ENCODE measurements around the gene KIF21B.

Gene KIF21B

DNA sequence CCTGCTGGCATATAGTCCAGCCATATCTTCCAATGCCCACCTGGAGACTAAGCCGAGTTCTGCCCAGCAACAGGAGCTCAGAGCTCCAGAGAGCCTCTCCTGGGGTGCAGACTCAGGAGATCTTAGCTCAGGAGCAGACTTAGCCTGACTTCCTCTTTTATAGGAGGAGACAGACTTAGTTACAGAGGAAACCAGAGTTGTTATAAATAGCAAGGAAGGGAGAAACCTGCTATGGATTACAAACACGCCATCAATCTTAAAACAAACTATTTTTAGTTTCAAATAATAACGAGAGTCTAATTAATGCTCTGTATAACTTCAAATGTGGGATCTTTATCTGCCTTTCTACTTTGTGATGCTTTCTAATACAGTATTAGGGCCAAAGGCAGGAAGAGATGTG lies 3.3 kb upstream of the KIF21B start:
- TF ChIP-seq, protein P1, sequence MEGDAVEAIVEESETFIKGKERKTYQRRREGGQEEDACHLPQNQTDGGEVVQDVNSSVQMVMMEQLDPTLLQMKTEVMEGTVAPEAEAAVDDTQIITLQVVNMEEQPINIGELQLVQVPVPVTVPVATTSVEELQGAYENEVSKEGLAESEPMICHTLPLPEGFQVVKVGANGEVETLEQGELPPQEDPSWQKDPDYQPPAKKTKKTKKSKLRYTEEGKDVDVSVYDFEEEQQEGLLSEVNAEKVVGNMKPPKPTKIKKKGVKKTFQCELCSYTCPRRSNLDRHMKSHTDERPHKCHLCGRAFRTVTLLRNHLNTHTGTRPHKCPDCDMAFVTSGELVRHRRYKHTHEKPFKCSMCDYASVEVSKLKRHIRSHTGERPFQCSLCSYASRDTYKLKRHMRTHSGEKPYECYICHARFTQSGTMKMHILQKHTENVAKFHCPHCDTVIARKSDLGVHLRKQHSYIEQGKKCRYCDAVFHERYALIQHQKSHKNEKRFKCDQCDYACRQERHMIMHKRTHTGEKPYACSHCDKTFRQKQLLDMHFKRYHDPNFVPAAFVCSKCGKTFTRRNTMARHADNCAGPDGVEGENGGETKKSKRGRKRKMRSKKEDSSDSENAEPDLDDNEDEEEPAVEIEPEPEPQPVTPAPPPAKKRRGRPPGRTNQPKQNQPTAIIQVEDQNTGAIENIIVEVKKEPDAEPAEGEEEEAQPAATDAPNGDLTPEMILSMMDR (conservative IDR thresholded peaks at IDR 0.05; ENCODE audit: control insufficient read depth, insufficient read depth, low read depth, low read length), result no peak
- H3K4me3 ChIP-seq (ENCODE audit: control insufficient read depth, low read depth, low read length), result no peak overlapping the region
- no peak for DNase-seq (ENCODE audit: low read depth)

DNA sequence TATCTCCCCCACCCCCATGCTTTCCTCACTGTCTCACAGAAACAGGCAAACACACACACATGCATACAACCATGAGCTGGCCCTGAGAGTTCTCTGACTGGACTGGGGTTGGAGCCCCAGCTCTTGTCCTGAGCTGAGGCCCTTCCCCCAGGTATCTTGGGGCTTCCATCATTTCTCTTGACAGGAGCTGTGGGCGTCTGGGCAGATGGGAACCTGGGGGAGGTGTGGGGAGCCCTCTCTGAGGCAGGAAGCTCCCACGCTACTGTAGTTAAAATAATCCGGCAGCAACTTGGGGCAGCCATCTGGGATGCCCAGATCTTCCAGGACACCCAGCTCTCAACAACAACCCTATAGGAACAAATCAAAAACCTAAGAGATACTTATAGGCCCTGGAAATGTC lies 2.7 kb upstream of the KIF21B start:
- H3K4me3 ChIP-seq (ENCODE audit: control insufficient read depth, low read depth, low read length), result no peak overlapping the region
- no peak for DNase-seq (ENCODE audit: low read depth)
- TF ChIP-seq, protein P1 (conservative IDR thresholded peaks at IDR 0.05; ENCODE audit: control insufficient read depth, insufficient read depth, low read depth, low read length), result no peak

DNA sequence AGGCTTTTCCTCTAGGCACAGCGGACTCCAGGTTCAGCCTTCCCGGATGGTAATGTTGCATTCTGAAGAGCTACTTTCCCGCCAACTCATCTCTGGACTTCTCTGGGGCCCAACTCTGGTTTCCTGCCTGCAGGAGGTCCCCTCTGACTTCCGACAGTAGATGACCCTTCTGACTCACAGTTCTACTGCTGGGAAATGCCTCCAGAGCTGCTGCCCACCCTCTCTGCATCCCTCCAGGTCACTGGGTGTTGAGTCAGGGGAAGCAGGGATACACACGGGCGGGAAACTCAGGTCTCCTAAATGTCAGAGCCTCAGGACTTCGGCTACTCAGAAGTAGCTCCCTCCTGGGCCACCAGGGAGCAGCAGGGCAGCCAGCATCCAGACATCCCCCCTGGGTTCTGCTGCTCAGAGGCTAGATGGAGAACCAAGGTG lies 2.1 kb upstream of the KIF21B start:
- H3K4me3 ChIP-seq (ENCODE audit: control insufficient read depth, low read depth, low read length), result no peak overlapping the region
- peak; percentile 72 for DNase-seq (ENCODE audit: low read depth)

DNA sequence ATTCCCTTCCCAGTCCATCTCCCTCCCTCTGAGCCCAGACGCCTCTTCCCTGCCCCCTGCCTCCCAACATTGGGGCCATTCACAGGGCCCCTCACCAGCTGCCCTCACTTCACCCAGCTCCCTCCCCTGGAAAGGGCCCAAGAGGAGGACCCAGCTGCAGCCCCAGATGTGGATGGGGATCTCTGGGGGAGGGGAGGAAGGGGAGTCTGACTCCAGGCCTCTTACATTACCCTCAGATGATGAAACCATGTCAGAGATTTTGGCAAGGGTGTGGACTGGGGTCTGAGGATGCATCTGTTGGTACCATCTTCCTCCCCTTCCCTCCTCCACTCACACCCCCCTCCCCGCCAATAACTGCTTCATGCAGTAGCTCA lies 1.1 kb upstream of the KIF21B start:
- no peak for DNase-seq (ENCODE audit: low read depth)
- TF ChIP-seq, protein P1 (conservative IDR thresholded peaks at IDR 0.05; ENCODE audit: control insufficient read depth, insufficient read depth, low read depth, low read length), result no peak
- H3K4me3 ChIP-seq (ENCODE audit: control insufficient read depth, low read depth, low read length), result no peak overlapping the region

More for the DNA sequence above, 2.1 kb upstream of the KIF21B start:
- TF ChIP-seq, protein P1 (conservative IDR thresholded peaks at IDR 0.05; ENCODE audit: control insufficient read depth, insufficient read depth, low read depth, low read length), result peak; percentile 36

DNA sequence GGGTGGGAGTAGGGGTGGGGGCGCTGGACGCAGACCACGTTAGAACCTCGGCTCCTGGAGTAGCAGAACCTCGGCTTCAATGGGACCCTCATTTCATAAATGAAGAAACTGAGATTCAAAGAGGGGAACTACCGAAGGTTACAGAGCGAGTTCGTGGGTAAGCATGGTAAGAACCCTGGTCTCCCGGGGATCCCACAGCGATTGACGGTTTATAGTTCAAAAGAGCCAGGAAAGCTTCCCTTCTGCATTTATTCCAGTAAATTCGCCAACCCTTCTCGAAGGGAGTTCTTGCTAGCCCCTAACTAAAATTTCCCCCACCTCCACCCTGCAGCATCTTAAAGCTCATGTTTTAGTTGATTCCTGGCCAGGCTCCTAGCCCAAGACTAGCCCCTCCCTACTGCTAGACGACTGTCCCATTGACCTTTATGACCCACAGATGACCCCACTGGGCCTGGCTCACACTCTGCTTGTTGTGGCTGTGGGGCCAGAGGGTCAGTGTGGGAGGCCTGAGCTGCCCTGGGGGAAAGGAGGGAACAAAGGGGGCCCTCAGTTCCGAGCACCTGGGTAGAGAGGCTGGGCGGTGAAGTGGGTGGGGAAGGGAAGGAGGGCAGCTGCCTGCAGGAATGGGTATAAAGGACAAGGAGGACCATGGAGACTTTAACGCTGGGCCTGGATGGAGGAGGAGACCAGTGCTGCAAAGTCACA lies 558 bp upstream of the KIF21B start:
- no peak overlapping the region for H3K4me3 ChIP-seq (ENCODE audit: control insufficient read depth, low read depth, low read length)
- DNase-seq (ENCODE audit: low read depth), result no peak
- TF ChIP-seq, protein P1 (conservative IDR thresholded peaks at IDR 0.05; ENCODE audit: control insufficient read depth, insufficient read depth, low read depth, low read length), result no peak

DNA sequence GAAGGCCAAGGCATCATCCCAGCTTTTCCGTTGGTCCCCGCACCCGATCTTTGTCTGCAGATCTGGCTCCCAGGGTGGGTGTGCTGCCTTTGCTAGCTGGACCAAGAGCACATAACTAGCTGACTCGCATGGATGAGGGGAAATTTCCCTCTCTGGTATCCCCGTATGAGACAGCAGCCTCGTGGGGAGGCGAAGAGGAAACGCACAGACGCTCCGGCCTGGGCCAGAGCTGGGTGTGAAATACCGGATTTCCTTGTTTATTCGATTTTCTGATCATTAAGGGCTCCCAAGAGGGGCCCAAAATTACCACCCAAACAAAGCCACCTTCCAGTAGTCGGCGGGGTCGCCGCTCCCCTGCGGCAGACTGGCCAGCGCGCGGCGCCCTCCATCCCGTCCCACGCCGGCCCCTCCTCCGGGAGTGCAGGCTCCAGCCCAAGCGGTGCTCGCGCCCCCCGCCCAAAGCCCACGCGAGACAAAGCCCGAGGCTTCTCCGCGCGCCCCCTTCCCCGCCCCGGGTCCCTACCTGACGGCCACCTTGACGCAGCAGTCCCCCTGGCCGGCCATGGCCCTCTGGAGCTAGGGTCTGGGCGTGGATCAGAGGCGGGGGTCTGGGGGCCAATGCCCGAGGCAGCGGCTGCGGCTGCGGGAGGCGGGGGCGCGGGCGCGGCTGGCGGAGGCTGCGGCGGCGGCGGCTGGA lies 546 bp downstream of the KIF21B start:
- peak overlapping the region; percentile 25 for H3K4me3 ChIP-seq (ENCODE audit: control insufficient read depth, low read depth, low read length)
- TF ChIP-seq, protein P1 (conservative IDR thresholded peaks at IDR 0.05; ENCODE audit: control insufficient read depth, insufficient read depth, low read depth, low read length), result no peak
- no peak for DNase-seq (ENCODE audit: low read depth)
